HG02763 (cell line): ENCODE data around the gene ANKRD10.

Source experiments
- ATAC-seq: cut with Tn5 transposase; IDR thresholded peaks from one replicate; pipeline ENCODE4 v1.9.1; 2021; ENCODE audit warnings: mild to moderate bottlenecking, moderate library complexity; ENCODE audit not compliant: unreplicated experiment

Gene ANKRD10

GRCh38 chr13:110944968-110945927, 30.4 kb upstream of the ANKRD10 start:
- no peak for ATAC-seq

- peak; percentile 45 for ATAC-seq
Observed at GRCh38 chr13:110944121-110944967, 29.5 kb upstream of the ANKRD10 start.

- ATAC-seq: peak; percentile 75
Observed at GRCh38 chr13:110942248-110942981, 27.5 kb upstream of the ANKRD10 start.

GRCh38 chr13:110938662-110939421, 24.0 kb upstream of the ANKRD10 start:
- ATAC-seq: no peak

GRCh38 chr13:110937511-110938285, 22.8 kb upstream of the ANKRD10 start:
- no peak for ATAC-seq

GRCh38 chr13:110936519-110936918, 21.6 kb upstream of the ANKRD10 start:
- ATAC-seq: no peak

GRCh38 chr13:110932588-110932987, 17.7 kb upstream of the ANKRD10 start:
- no peak for ATAC-seq

- no peak for ATAC-seq
Observed at GRCh38 chr13:110929104-110929777, 14.4 kb upstream of the ANKRD10 start.

- no peak for ATAC-seq
Observed at GRCh38 chr13:110925023-110925612, 10.2 kb upstream of the ANKRD10 start.

GRCh38 chr13:110924639-110924934, 9.7 kb upstream of the ANKRD10 start:
- no peak for ATAC-seq

- no peak for ATAC-seq
Observed at GRCh38 chr13:110923777-110924638, 9.1 kb upstream of the ANKRD10 start.

GRCh38 chr13:110923086-110923485, 8.2 kb upstream of the ANKRD10 start:
- no peak for ATAC-seq

- ATAC-seq: no peak
Observed at GRCh38 chr13:110922506-110922905, 7.6 kb upstream of the ANKRD10 start.

- ATAC-seq: no peak
Observed at GRCh38 chr13:110921695-110922094, 6.8 kb upstream of the ANKRD10 start.

- ATAC-seq: no peak
Observed at GRCh38 chr13:110921209-110921608, 6.3 kb upstream of the ANKRD10 start.

GRCh38 chr13:110920038-110920437, 5.2 kb upstream of the ANKRD10 start:
- ATAC-seq: no peak

- no peak for ATAC-seq
Observed at GRCh38 chr13:110916301-110917142, 1.7 kb upstream of the ANKRD10 start.
